SU-DHL-6 (cell line): ENCODE results near the gene SH3PXD2A.

Experiments used
- H2AFZ ChIP-seq: fragments of 200-600 bp; sonication (generic); 2 replicates; pipeline ENCODE4 v1.6.1; 2014; ENCODE audit warnings: low read depth, mild to moderate bottlenecking, moderate library complexity, mixed read lengths, antibody characterized with exemption, low read length; ENCODE audit not compliant: severe bottlenecking
- H3F3A ChIP-seq: fragments of 200-600 bp; shearing (Covaris generic); 2 replicates; pipeline ENCODE4 v1.6.0; 2016; ENCODE audit warnings: antibody characterized with exemption, mild to moderate bottlenecking; ENCODE audit not compliant: insufficient read depth
- H3K27ac ChIP-seq: fragments of 200-600 bp; sonication (generic); 2 replicates; pipeline ENCODE4 v1.5.1; 2016; ENCODE audit warnings: low read depth, mild to moderate bottlenecking, low read length, moderate library complexity, mixed read lengths
- H3K27me3 ChIP-seq: fragments of 200-600 bp; sonication (generic), shearing (Covaris generic); 2 replicates; pipeline ENCODE4 v1.6.0; 2014; ENCODE audit warnings: mild to moderate bottlenecking, low read length
- H3K36me3 ChIP-seq: fragments of 200-600 bp; sonication (generic); 2 replicates; pipeline ENCODE4 v1.6.1; 2014; ENCODE audit warnings: mild to moderate bottlenecking, low read length, mixed read lengths
- H3K4me2 ChIP-seq: fragments of 300-600, 200-600 bp; shearing (Covaris generic), sonication (generic); 2 replicates; pipeline ENCODE4 v1.6.0; 2014; ENCODE audit warnings: low read length, low read depth, mild to moderate bottlenecking; ENCODE audit not compliant: poor library complexity, severe bottlenecking
- H3K4me3 ChIP-seq: fragments of 200-600 bp; sonication (generic); 2 replicates; pipeline ENCODE4 v1.5.1; 2014; ENCODE audit warnings: antibody characterized with exemption, low read length, mild to moderate bottlenecking, mixed read lengths; ENCODE audit not compliant: insufficient read depth, poor library complexity, severe bottlenecking
- H3K79me2 ChIP-seq: fragments of 200-600 bp; sonication (generic); 2 replicates; pipeline ENCODE4 v1.6.1; 2014; ENCODE audit warnings: mild to moderate bottlenecking, low read length, moderate library complexity; ENCODE audit not compliant: insufficient read depth
- H3K9ac ChIP-seq: fragments of 200-600 bp; sonication (generic); 2 replicates; pipeline ENCODE4 v1.7.0; 2014; ENCODE audit warnings: mild to moderate bottlenecking, low read length
- H3K9me2 ChIP-seq: fragments of 200-600 bp; sonication (generic); replicated peaks from 2 replicates; pipeline ENCODE4 v1.6.1; 2014; ENCODE audit warnings: low read length; ENCODE audit not compliant: insufficient read depth
- H3K9me3 ChIP-seq: fragments of 200-600 bp; sonication (generic); 2 replicates; pipeline ENCODE4 v1.6.1; 2014; ENCODE audit warnings: low read length, mixed read lengths; ENCODE audit not compliant: insufficient read depth
- H4K20me1 ChIP-seq: fragments of 200-600 bp; sonication (generic); 2 replicates; pipeline ENCODE4 v1.6.1; 2014; ENCODE audit warnings: low read depth, mild to moderate bottlenecking, antibody characterized with exemption, low read length, moderate library complexity, mixed read lengths
- EZH2phosphoT487 ChIP-seq: fragments of 200-600 bp; sonication (generic), shearing (Covaris generic); conservative IDR thresholded peaks from 2 replicates; pipeline ENCODE4 v1.6.1; 2018; ENCODE audit warnings: mild to moderate bottlenecking, antibody characterized with exemption, low read length, moderate library complexity, mixed read lengths
- TF ChIP-seq, protein P1 (sequence below): fragments of 200-600 bp; sonication (generic); IDR thresholded peaks from one replicate; pipeline ENCODE4 v1.5.1; 2017; ENCODE audit warnings: antibody characterized with exemption, mild to moderate bottlenecking, low read length, moderate library complexity; ENCODE audit not compliant: insufficient read depth, poor library complexity, severe bottlenecking

Gene SH3PXD2A

DNA sequence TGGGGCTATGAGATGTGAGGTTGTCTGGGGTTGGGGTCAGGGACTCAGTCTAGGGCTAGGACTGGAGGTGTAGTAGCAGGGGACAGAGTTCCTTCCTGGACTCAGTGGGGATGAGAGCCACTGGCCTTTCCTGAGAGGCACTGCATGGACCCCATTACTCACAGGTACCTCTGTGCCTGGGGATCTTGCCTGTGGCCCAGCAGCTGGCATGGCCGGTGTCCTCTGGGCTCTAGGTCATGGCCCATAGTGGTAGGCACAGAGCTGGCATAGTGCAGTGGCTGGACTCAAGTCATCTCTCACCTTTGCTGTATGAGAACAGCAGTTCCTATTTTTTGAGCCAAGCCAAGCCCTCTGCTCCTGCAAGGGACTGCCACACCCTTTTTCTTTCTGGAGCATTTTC lies 310.0 kb downstream of the SH3PXD2A start:
- Histone ChIP-seq H3K36me3 (no peaks in the 10 kb centered on the region), H3K4me2 (no peak overlapping the region), H3K79me2 (no peaks in the 10 kb centered on the region), H3K27ac (no peak overlapping the region), H3K9me3 (no peaks in the 10 kb centered on the region), H3K9ac (no peak overlapping the region), H3K4me3 (no peak overlapping the region), H2AFZ (no peak overlapping the region), H3F3A (no peaks in the 10 kb centered on the region), H3K27me3 (no peaks in the 10 kb centered on the region), H3K9me2 (no peaks in the 10 kb centered on the region), H4K20me1 (no peaks in the 10 kb centered on the region)
- TF ChIP-seq, protein P1, sequence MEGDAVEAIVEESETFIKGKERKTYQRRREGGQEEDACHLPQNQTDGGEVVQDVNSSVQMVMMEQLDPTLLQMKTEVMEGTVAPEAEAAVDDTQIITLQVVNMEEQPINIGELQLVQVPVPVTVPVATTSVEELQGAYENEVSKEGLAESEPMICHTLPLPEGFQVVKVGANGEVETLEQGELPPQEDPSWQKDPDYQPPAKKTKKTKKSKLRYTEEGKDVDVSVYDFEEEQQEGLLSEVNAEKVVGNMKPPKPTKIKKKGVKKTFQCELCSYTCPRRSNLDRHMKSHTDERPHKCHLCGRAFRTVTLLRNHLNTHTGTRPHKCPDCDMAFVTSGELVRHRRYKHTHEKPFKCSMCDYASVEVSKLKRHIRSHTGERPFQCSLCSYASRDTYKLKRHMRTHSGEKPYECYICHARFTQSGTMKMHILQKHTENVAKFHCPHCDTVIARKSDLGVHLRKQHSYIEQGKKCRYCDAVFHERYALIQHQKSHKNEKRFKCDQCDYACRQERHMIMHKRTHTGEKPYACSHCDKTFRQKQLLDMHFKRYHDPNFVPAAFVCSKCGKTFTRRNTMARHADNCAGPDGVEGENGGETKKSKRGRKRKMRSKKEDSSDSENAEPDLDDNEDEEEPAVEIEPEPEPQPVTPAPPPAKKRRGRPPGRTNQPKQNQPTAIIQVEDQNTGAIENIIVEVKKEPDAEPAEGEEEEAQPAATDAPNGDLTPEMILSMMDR = no peak
- TF ChIP-seq EZH2phosphoT487 = no peak

DNA sequence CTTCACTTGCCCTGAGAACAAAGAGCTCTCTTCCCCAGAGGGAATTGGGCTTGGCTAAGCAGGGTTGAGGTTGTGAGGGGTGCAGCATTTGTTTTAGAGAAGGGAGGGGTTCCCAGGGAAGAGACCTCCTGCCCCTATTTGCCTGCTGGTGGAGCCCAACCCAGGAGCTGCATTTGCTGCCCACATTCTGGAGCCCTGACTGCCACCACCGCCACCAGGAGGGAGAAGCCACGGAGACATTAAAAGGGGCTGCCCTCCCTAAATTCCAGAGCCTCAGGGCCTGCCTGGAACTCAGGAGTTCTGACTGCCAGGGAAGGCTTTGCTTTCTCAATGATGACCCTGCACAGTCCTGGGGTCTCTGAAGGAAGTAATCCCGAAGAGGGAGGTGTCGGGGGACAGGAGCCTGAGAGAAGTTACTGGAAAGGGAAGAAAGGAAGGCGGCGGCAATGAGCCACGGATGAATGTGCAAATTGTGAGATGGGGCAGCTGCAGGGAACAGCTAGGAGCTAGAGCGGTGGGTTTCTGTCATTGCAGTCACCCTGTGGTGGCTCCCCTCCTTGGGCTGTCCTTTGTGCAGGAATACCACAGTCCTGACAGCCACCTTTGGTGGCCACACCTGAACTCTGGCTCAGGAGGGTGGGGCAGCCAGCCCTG lies 310.6 kb downstream of the SH3PXD2A start:
- no peaks in the 10 kb centered on the region for H3K27me3 ChIP-seq
- H4K20me1 ChIP-seq = no peaks in the 10 kb centered on the region
- H3K79me2 ChIP-seq = no peaks in the 10 kb centered on the region
- TF ChIP-seq, protein P1 = no peak
- TF ChIP-seq EZH2phosphoT487 = no peak
- no peaks in the 10 kb centered on the region for H3K9me3 ChIP-seq
- H3K36me3 ChIP-seq = no peaks in the 10 kb centered on the region
- H3F3A ChIP-seq = no peaks in the 10 kb centered on the region
- H3K9ac ChIP-seq = no peak overlapping the region
- no peak overlapping the region for H3K4me2 ChIP-seq
- no peaks in the 10 kb centered on the region for H3K9me2 ChIP-seq
- H3K4me3 ChIP-seq = no peak overlapping the region
- no peak overlapping the region for H2AFZ ChIP-seq
- H3K27ac ChIP-seq = no peak overlapping the region
